Mesenchymal stem cell (in vitro differentiated cells and primary cell): ENCODE data around the gene CNTNAP2.

Source experiments
- DNase-seq: peaks from one replicate; pipeline ENCODE4 v3.0.0-alpha.2; 2013
- H2AFZ ChIP-seq: one replicate; pipeline ENCODE4 v1.6.1; 2013; ENCODE audit warnings: low read depth, mild to moderate bottlenecking, control low read depth, inconsistent platforms, low read length, moderate library complexity
- H2AK5ac ChIP-seq: 2 replicates; pipeline ENCODE4 v1.6.1; 2013; ENCODE audit warnings: low read length, moderate library complexity, mild to moderate bottlenecking, inconsistent platforms; ENCODE audit not compliant: severe bottlenecking
- H2BK120ac ChIP-seq: one replicate; pipeline ENCODE4 v1.6.1; 2013; ENCODE audit warnings: low read depth, mild to moderate bottlenecking, inconsistent platforms, low read length, moderate library complexity
- H2BK12ac ChIP-seq, 2 experiments: one replicate each; pipeline ENCODE4 v1.6.1; 2013; ENCODE audit warnings: inconsistent platforms in 2 of 2, low read length in 2 of 2, mild to moderate bottlenecking in 2 of 2, moderate library complexity in 2 of 2, control low read depth in 1 of 2
- H2BK15ac ChIP-seq: one replicate; pipeline ENCODE4 v1.6.1; 2013; ENCODE audit warnings: mild to moderate bottlenecking, low read depth, inconsistent platforms; ENCODE audit not compliant: poor library complexity, severe bottlenecking
- H2BK5ac ChIP-seq: 2 replicates; pipeline ENCODE4 v1.6.1; 2013; ENCODE audit warnings: low read depth, mild to moderate bottlenecking, low read length, control low read depth, inconsistent platforms; ENCODE audit not compliant: poor library complexity, severe bottlenecking
- H3K14ac ChIP-seq, 2 experiments: one replicate each; pipeline ENCODE4 v1.6.1; 2013; ENCODE audit warnings: inconsistent platforms in 2 of 2, low read length in 2 of 2, control low read depth in 1 of 2, mild to moderate bottlenecking in 1 of 2, moderate library complexity in 1 of 2
- H3K18ac ChIP-seq, 2 experiments: one replicate each; pipeline ENCODE4 v1.6.1; 2013; ENCODE audit warnings: inconsistent platforms in 2 of 2, low read length in 2 of 2, control low read depth in 1 of 2, low read depth in 1 of 2, mild to moderate bottlenecking in 1 of 2
- H3K23ac ChIP-seq, 2 experiments: one replicate each; pipeline ENCODE4 v1.6.1; 2013; ENCODE audit warnings: inconsistent platforms in 2 of 2, low read length in 2 of 2, mild to moderate bottlenecking in 2 of 2, moderate library complexity in 2 of 2, control low read depth in 1 of 2
- H3K27ac ChIP-seq: 2 replicates; pipeline ENCODE4 v1.5.1; 2013; ENCODE audit warnings: mild to moderate bottlenecking, moderate library complexity, low read length, control low read depth, inconsistent platforms; ENCODE audit not compliant: poor library complexity, severe bottlenecking
- H3K27me3 ChIP-seq, 2 experiments: 2 replicates each; pipeline versions ENCODE4 v1.6.1 to v1.7.0; 2013; ENCODE audit warnings: low read length in 2 of 2, mild to moderate bottlenecking in 2 of 2, moderate library complexity in 2 of 2, control low read depth in 1 of 2, inconsistent platforms in 1 of 2; ENCODE audit not compliant: control insufficient read depth in 1 of 2, insufficient read depth in 1 of 2
- H3K36me3 ChIP-seq, 2 experiments: 2 replicates each; pipeline versions ENCODE4 v1.6.1 to v1.7.0; 2013; ENCODE audit warnings: low read length in 2 of 2, control low read depth in 1 of 2, inconsistent platforms in 1 of 2, low read depth in 1 of 2, mild to moderate bottlenecking in 1 of 2; ENCODE audit not compliant: insufficient read depth in 2 of 2, control insufficient read depth in 1 of 2
- H3K4ac ChIP-seq, 2 experiments: one replicate each; pipeline ENCODE4 v1.6.1; 2013; ENCODE audit warnings: inconsistent platforms in 2 of 2, low read length in 2 of 2, mild to moderate bottlenecking in 2 of 2, moderate library complexity in 2 of 2, control low read depth in 1 of 2, low read depth in 1 of 2
- H3K4me1 ChIP-seq: 2 replicates; pipeline ENCODE4 v1.6.1; 2013; ENCODE audit warnings: low read depth, low read length, control low read depth; ENCODE audit not compliant: control insufficient read depth, insufficient read depth
- H3K4me2 ChIP-seq: 2 replicates; pipeline ENCODE4 v1.6.1; 2013; ENCODE audit warnings: low read length, mild to moderate bottlenecking, inconsistent platforms; ENCODE audit not compliant: poor library complexity, severe bottlenecking
- H3K4me3 ChIP-seq, 2 experiments: 2 replicates each; pipeline versions ENCODE4 v1.5.1 to v1.7.0; 2013; ENCODE audit warnings: low read length in 2 of 2, mild to moderate bottlenecking in 2 of 2, control low read depth in 1 of 2, low read depth in 1 of 2; ENCODE audit not compliant: insufficient read depth in 1 of 2
- H3K79me1 ChIP-seq: replicated peaks from 2 replicates; pipeline ENCODE4 v1.6.1; 2013; ENCODE audit warnings: mild to moderate bottlenecking, control low read depth, low read length, inconsistent platforms; ENCODE audit not compliant: poor library complexity, severe bottlenecking
- H3K9ac ChIP-seq: 2 replicates; pipeline ENCODE4 v1.7.0; 2013; ENCODE audit warnings: mild to moderate bottlenecking, low read length, moderate library complexity
- H3K9me3 ChIP-seq: 2 replicates; pipeline ENCODE4 v1.7.0; 2013; ENCODE audit warnings: mild to moderate bottlenecking, low read length; ENCODE audit not compliant: control insufficient read depth
- H4K8ac ChIP-seq: one replicate; pipeline ENCODE4 v1.6.1; 2013; ENCODE audit warnings: inconsistent platforms, mild to moderate bottlenecking, low read length, moderate library complexity
- H4K91ac ChIP-seq: one replicate; pipeline ENCODE4 v1.6.1; 2013; ENCODE audit warnings: mild to moderate bottlenecking, low read length, inconsistent platforms
- WGBS: methylation state at CpG from one replicate; pipeline ENCODE4 v1.1.7; 2013; ENCODE audit warnings: mixed read lengths; 5-methylcytosine and 5-hydroxymethylcytosine counted together

The CNTNAP2 gene

GRCh38 chr7:147904219-147904576, 1787.6 kb downstream of the CNTNAP2 start:
- no peak overlapping the region for H3K4ac ChIP-seq
- H3K4me2 ChIP-seq, result no peak overlapping the region
- no peak overlapping the region for H4K91ac ChIP-seq
- no peaks in the 10 kb centered on the region for H3K4me1 ChIP-seq
- no peak overlapping the region for H3K4me3 ChIP-seq
- no peak overlapping the region for H2BK5ac ChIP-seq
- no peak overlapping the region for H2AFZ ChIP-seq
- no peaks in the 10 kb centered on the region for H3K79me1 ChIP-seq
- H3K14ac ChIP-seq, result no peak overlapping the region
- 23% methylated on average over 3 of the region's 3 CpGs for WGBS
- H3K18ac ChIP-seq, result no peak overlapping the region
- H2BK15ac ChIP-seq, result no peak overlapping the region
- no peak overlapping the region for H3K23ac ChIP-seq
- no peak for DNase-seq
- no peak overlapping the region for H2BK120ac ChIP-seq
- no peaks in the 10 kb centered on the region for H3K27me3 ChIP-seq
- no peak overlapping the region for H3K27ac ChIP-seq
- no peak overlapping the region for H4K8ac ChIP-seq
- no peak overlapping the region for H2AK5ac ChIP-seq
- no peak overlapping the region for H3K9ac ChIP-seq
- H2BK12ac ChIP-seq, result no peak overlapping the region
- no peaks in the 10 kb centered on the region for H3K9me3 ChIP-seq
- no peaks in the 10 kb centered on the region for H3K36me3 ChIP-seq

- Histone ChIP-seq H3K79me1 (no peaks in the 10 kb centered on the region), H3K36me3 (no peaks in the 10 kb centered on the region), H2BK15ac (no peak overlapping the region), H4K91ac (no peak overlapping the region), H3K4me3 (no peak overlapping the region), H4K8ac (no peak overlapping the region), H2AK5ac (no peak overlapping the region), H2BK120ac (no peak overlapping the region), H3K18ac (no peak overlapping the region), H3K23ac (no peak overlapping the region), H3K9me3 (no peaks in the 10 kb centered on the region), H2BK5ac (no peak overlapping the region), H3K14ac (no peak overlapping the region), H3K9ac (no peak overlapping the region), H3K4me2 (no peak overlapping the region), H2AFZ (no peak overlapping the region), H2BK12ac (no peak overlapping the region), H3K27ac (no peak overlapping the region), H3K4me1 (no peaks in the 10 kb centered on the region), H3K27me3 (no peaks in the 10 kb centered on the region), H3K4ac (no peak overlapping the region)
- no peak for DNase-seq
- WGBS, result 57% methylated on average over 7 of the region's 10 CpGs
Measured at GRCh38 chr7:147909431-147910148, 1793.0 kb downstream of the CNTNAP2 start.

GRCh38 chr7:147911201-147911601, 1794.6 kb downstream of the CNTNAP2 start:
- Histone ChIP-seq H3K4me1 (no peaks in the 10 kb centered on the region), H3K79me1 (no peaks in the 10 kb centered on the region), H3K27me3 (no peaks in the 10 kb centered on the region), H3K4ac (no peak overlapping the region), H4K8ac (no peak overlapping the region), H3K9me3 (no peaks in the 10 kb centered on the region), H3K36me3 (no peaks in the 10 kb centered on the region), H2AK5ac (no peak overlapping the region), H4K91ac (no peak overlapping the region), H3K9ac (no peak overlapping the region), H3K27ac (no peak overlapping the region), H2BK120ac (no peak overlapping the region), H3K23ac (no peak overlapping the region), H3K4me2 (no peak overlapping the region), H3K18ac (no peak overlapping the region), H3K14ac (no peak overlapping the region), H3K4me3 (no peak overlapping the region), H2BK5ac (no peak overlapping the region), H2BK12ac (no peak overlapping the region), H2BK15ac (no peak overlapping the region), H2AFZ (no peak overlapping the region)
- 43% methylated on average over 3 of the region's 3 CpGs for WGBS
- no peak for DNase-seq

- no peak overlapping the region for H4K8ac ChIP-seq
- H2AFZ ChIP-seq, result no peak overlapping the region
- no peak overlapping the region for H3K27ac ChIP-seq
- no peak overlapping the region for H3K9ac ChIP-seq
- H3K4ac ChIP-seq, result no peak overlapping the region
- H2BK120ac ChIP-seq, result no peak overlapping the region
- H3K4me3 ChIP-seq, result no peak overlapping the region
- no peaks in the 10 kb centered on the region for H3K27me3 ChIP-seq
- no peak overlapping the region for H2BK12ac ChIP-seq
- H3K18ac ChIP-seq, result no peak overlapping the region
- no peak overlapping the region for H3K23ac ChIP-seq
- H3K79me1 ChIP-seq, result no peaks in the 10 kb centered on the region
- no peaks in the 10 kb centered on the region for H3K4me1 ChIP-seq
- no peak overlapping the region for H4K91ac ChIP-seq
- H2AK5ac ChIP-seq, result no peak overlapping the region
- H3K9me3 ChIP-seq, result peaks cover 1% of the 10 kb centered on the region
- no peaks in the 10 kb centered on the region for H3K36me3 ChIP-seq
- 57% methylated on average over 2 of the region's 2 CpGs for WGBS
- H3K4me2 ChIP-seq, result no peak overlapping the region
- H3K14ac ChIP-seq, result no peak overlapping the region
- no peak overlapping the region for H2BK15ac ChIP-seq
- H2BK5ac ChIP-seq, result no peak overlapping the region
- DNase-seq, result no peak
Measured at GRCh38 chr7:147912291-147912690, 1795.7 kb downstream of the CNTNAP2 start.
